Activated naive CD8-positive, alpha-beta T cell treated with anti-CD3 and anti-CD28 coated beads, Interleukin-2, amount 50 U/mL, for 24 hours (primary cell): ENCODE results near the gene CADPS2.
A peak's percentile ranks its signal among the peaks of the same experiment; 100 is the strongest.

Experiments used
- ATAC-seq: fragments of 150-1000 bp; cut with Tn5 transposase; one replicate; pipeline ENCODE4 v1.10.0; 2021
- DNase-seq: peaks from one replicate; pipeline ENCODE4 v3.0.0; 2021
- H3K27ac Mint-ChIP-seq: one replicate; pipeline ENCODE4 v1.8.0; 2021; ENCODE audit warnings: mild to moderate bottlenecking, mixed read lengths
- H3K27me3 Mint-ChIP-seq: one replicate; pipeline ENCODE4 v1.8.0; 2021; ENCODE audit warnings: mixed read lengths
- H3K36me3 Mint-ChIP-seq: one replicate; pipeline ENCODE4 v1.8.0; 2021; ENCODE audit warnings: low read depth, mixed read lengths
- H3K4me1 Mint-ChIP-seq: one replicate; pipeline ENCODE4 v1.8.0; 2021; ENCODE audit warnings: mixed read lengths
- H3K4me3 Mint-ChIP-seq: one replicate; pipeline ENCODE4 v1.8.0; 2021; ENCODE audit warnings: mild to moderate bottlenecking, moderate library complexity, mixed read lengths
- H3K9me3 Mint-ChIP-seq: one replicate; pipeline ENCODE4 v1.8.0; 2021; ENCODE audit warnings: mixed read lengths

The CADPS2 gene

GRCh38 chr7:122886357-122887081 is at the start of gene CADPS2:
Gene CADPS2 (minus strand): TSS chr7:122886460. CDS start chr7:122886337, 123 bp downstream.
- peaks cover 54% of the 10 kb centered on the region for H3K27me3 Mint-ChIP-seq
- H3K36me3 Mint-ChIP-seq: no peaks in the 10 kb centered on the region
- H3K27ac Mint-ChIP-seq: no peak within 1 kb of the TSS
- H3K9me3 Mint-ChIP-seq: no peaks in the 10 kb centered on the region
- H3K4me3 Mint-ChIP-seq: peak within 1 kb of the TSS; percentile 34
- peaks cover 6% of the 10 kb centered on the region for H3K4me1 Mint-ChIP-seq
- DNase-seq (peak; percentile 3), ATAC-seq (peak; percentile 45)

GRCh38 chr7:122935620-122936019 is 49.4 kb upstream of the CADPS2 start:
- H3K9me3 Mint-ChIP-seq: peaks cover 20% of the 10 kb centered on the region
- H3K4me1 Mint-ChIP-seq: no peaks in the 10 kb centered on the region
- no peak overlapping the region for H3K27ac Mint-ChIP-seq
- DNase-seq (no peak), ATAC-seq (no peak)
- H3K4me3 Mint-ChIP-seq: no peak overlapping the region
- H3K27me3 Mint-ChIP-seq: no peaks in the 10 kb centered on the region
- H3K36me3 Mint-ChIP-seq: no peaks in the 10 kb centered on the region

GRCh38 chr7:122919643-122920181 is 33.5 kb upstream of the CADPS2 start:
- no peak overlapping the region for H3K4me3 Mint-ChIP-seq
- no peaks in the 10 kb centered on the region for H3K9me3 Mint-ChIP-seq
- H3K27ac Mint-ChIP-seq: no peak overlapping the region
- H3K36me3 Mint-ChIP-seq: no peaks in the 10 kb centered on the region
- DNase-seq (no peak), ATAC-seq (no peak)
- H3K4me1 Mint-ChIP-seq: no peaks in the 10 kb centered on the region
- H3K27me3 Mint-ChIP-seq: no peaks in the 10 kb centered on the region

- H3K4me3 Mint-ChIP-seq: no peak overlapping the region
- ATAC-seq (no peak), DNase-seq (no peak)
- H3K27me3 Mint-ChIP-seq: no peaks in the 10 kb centered on the region
- no peaks in the 10 kb centered on the region for H3K9me3 Mint-ChIP-seq
- H3K36me3 Mint-ChIP-seq: no peaks in the 10 kb centered on the region
- H3K27ac Mint-ChIP-seq: no peak overlapping the region
- H3K4me1 Mint-ChIP-seq: no peaks in the 10 kb centered on the region
These were observed 28.6 kb upstream of the CADPS2 start for GRCh38 chr7:122914812-122915211.

GRCh38 chr7:122913608-122914007 is 27.3 kb upstream of the CADPS2 start:
- ATAC-seq (no peak), DNase-seq (no peak)
- no peaks in the 10 kb centered on the region for H3K27me3 Mint-ChIP-seq
- H3K4me3 Mint-ChIP-seq: no peak overlapping the region
- no peaks in the 10 kb centered on the region for H3K36me3 Mint-ChIP-seq
- H3K9me3 Mint-ChIP-seq: peaks cover 7% of the 10 kb centered on the region
- no peak overlapping the region for H3K27ac Mint-ChIP-seq
- no peaks in the 10 kb centered on the region for H3K4me1 Mint-ChIP-seq

GRCh38 chr7:122902751-122903495 is 16.7 kb upstream of the CADPS2 start:
- Mint-ChIP-seq H3K4me1 (no peaks in the 10 kb centered on the region), H3K27me3 (no peaks in the 10 kb centered on the region), H3K9me3 (no peaks in the 10 kb centered on the region), H3K36me3 (no peaks in the 10 kb centered on the region), H3K27ac (no peak overlapping the region), H3K4me3 (no peak overlapping the region)
- DNase-seq (no peak), ATAC-seq (no peak)

GRCh38 chr7:122901250-122901649 is 15.0 kb upstream of the CADPS2 start:
- Mint-ChIP-seq H3K27me3 (no peaks in the 10 kb centered on the region), H3K36me3 (no peaks in the 10 kb centered on the region), H3K27ac (no peak overlapping the region), H3K4me3 (no peak overlapping the region), H3K9me3 (no peaks in the 10 kb centered on the region), H3K4me1 (no peaks in the 10 kb centered on the region)
- ATAC-seq (no peak), DNase-seq (no peak)

- Mint-ChIP-seq H3K36me3 (no peaks in the 10 kb centered on the region), H3K27ac (no peak overlapping the region), H3K4me1 (no peaks in the 10 kb centered on the region), H3K9me3 (no peaks in the 10 kb centered on the region), H3K4me3 (no peak overlapping the region), H3K27me3 (no peaks in the 10 kb centered on the region)
- ATAC-seq: no peak
- DNase-seq: no peak
These were observed 10.2 kb upstream of the CADPS2 start for GRCh38 chr7:122896509-122896908.

- no peak overlapping the region for H3K4me3 Mint-ChIP-seq
- H3K9me3 Mint-ChIP-seq: no peaks in the 10 kb centered on the region
- peaks cover 8% of the 10 kb centered on the region for H3K27me3 Mint-ChIP-seq
- H3K36me3 Mint-ChIP-seq: no peaks in the 10 kb centered on the region
- no peak for DNase-seq
- no peak overlapping the region for H3K27ac Mint-ChIP-seq
- no peaks in the 10 kb centered on the region for H3K4me1 Mint-ChIP-seq
- no peak for ATAC-seq
These were observed 7.2 kb upstream of the CADPS2 start for GRCh38 chr7:122893486-122893885.

- ATAC-seq: no peak
- no peak for DNase-seq
- H3K27ac Mint-ChIP-seq: no peak overlapping the region
- peaks cover 41% of the 10 kb centered on the region for H3K27me3 Mint-ChIP-seq
- H3K4me1 Mint-ChIP-seq: peaks cover 6% of the 10 kb centered on the region
- H3K4me3 Mint-ChIP-seq: no peak overlapping the region
- H3K9me3 Mint-ChIP-seq: no peaks in the 10 kb centered on the region
- H3K36me3 Mint-ChIP-seq: no peaks in the 10 kb centered on the region
These were observed 2.9 kb upstream of the CADPS2 start for GRCh38 chr7:122889116-122889515.

GRCh38 chr7:122887848-122888247 is 1.6 kb upstream of the CADPS2 start:
- H3K4me1 Mint-ChIP-seq: peaks cover 6% of the 10 kb centered on the region
- H3K4me3 Mint-ChIP-seq: no peak overlapping the region
- peaks cover 48% of the 10 kb centered on the region for H3K27me3 Mint-ChIP-seq
- H3K9me3 Mint-ChIP-seq: no peaks in the 10 kb centered on the region
- H3K36me3 Mint-ChIP-seq: no peaks in the 10 kb centered on the region
- H3K27ac Mint-ChIP-seq: no peak overlapping the region
- DNase-seq: no peak
- no peak for ATAC-seq

- DNase-seq (no peak), ATAC-seq (no peak)
- Mint-ChIP-seq H3K4me3 (peak overlapping the region; percentile 17), H3K27ac (no peak overlapping the region), H3K27me3 (peaks cover 54% of the 10 kb centered on the region), H3K9me3 (no peaks in the 10 kb centered on the region), H3K4me1 (peaks cover 6% of the 10 kb centered on the region), H3K36me3 (no peaks in the 10 kb centered on the region)
These were observed 938 bp upstream of the CADPS2 start for GRCh38 chr7:122887198-122887597.

GRCh38 chr7:122885583-122886356 is 490 bp downstream of the CADPS2 start:
- Mint-ChIP-seq H3K9me3 (no peaks in the 10 kb centered on the region), H3K27me3 (peaks cover 54% of the 10 kb centered on the region), H3K4me3 (peak overlapping the region; percentile 34), H3K4me1 (peaks cover 6% of the 10 kb centered on the region), H3K36me3 (no peaks in the 10 kb centered on the region), H3K27ac (no peak overlapping the region)
- ATAC-seq (peak; percentile 28), DNase-seq (peak; percentile 1)

GRCh38 chr7:122884186-122884585 is 2.1 kb downstream of the CADPS2 start:
- Mint-ChIP-seq H3K27ac (no peak overlapping the region), H3K9me3 (no peaks in the 10 kb centered on the region), H3K27me3 (peaks cover 50% of the 10 kb centered on the region)

More at GRCh38 chr7:122884186-122884585, 2.1 kb downstream of the CADPS2 start:
- Mint-ChIP-seq H3K36me3 (no peaks in the 10 kb centered on the region), H3K4me1 (peaks cover 6% of the 10 kb centered on the region), H3K4me3 (no peak overlapping the region)
- ATAC-seq: no peak
- no peak for DNase-seq
